ENCODE results near the gene KIF23. TPM values are rescaled to one million over a fixed set of nuclear protein-coding genes. Genes with fewer than 3 reads are reported as not detected.

Gene KIF23
- total RNA-seq, 1 experiment from 2014 or later: 83.7 TPM

DNA sequence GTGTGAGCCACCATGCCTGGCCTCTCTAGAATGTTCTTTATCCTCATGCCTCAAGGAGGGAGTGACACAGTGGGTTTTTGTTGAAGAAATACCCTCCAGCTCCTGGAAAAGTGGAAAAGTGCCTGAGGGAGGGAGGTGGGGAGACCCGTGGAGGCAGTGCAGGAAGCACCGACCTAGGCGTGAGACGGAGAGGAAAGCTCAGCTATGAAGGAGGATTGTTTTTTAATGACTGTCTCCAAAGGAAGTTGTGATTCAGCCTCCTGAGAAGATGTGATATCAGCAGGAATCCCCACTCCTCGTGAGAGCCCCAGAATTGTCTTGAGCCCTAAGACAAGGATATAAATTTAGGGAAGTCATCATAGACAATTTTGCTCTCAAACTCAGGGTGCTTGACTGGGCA, 60.1 kb downstream of the KIF23 start:
- no peaks in the 10 kb centered on the region for H3K4me1 ChIP-seq (ENCODE audit: control insufficient read depth in 1 of 2, insufficient read depth in 2 of 2, low read length in 2 of 2)
- no peak overlapping the region for H3K27ac ChIP-seq (ENCODE audit: low read depth, low read length)
- RAD21 ChIA-PET (ENCODE audit: low non-redundant PET in 1 of 2, low total read pairs in 2 of 2, uncharacterized antibody in 2 of 2, unreplicated experiment in 2 of 2): no interaction called here
- POLR2A ChIA-PET: no interaction called here
- CTCF ChIA-PET: interaction anchor here (1.0 kb wide), 1 partner anchor 11 kb away, joined by 4 read pairs; no protein-coding TSS in a partner anchor
- H3K79me2 ChIP-seq (ENCODE audit: insufficient read depth, low read length): no peaks in the 10 kb centered on the region
- H4K20me1 ChIP-seq (ENCODE audit: insufficient read depth): no peaks in the 10 kb centered on the region
- H3K9me2 ChIP-seq (ENCODE audit: insufficient read depth): no peaks in the 10 kb centered on the region
- no peak overlapping the region for H2AFZ ChIP-seq (ENCODE audit: low read depth, low read length, poor library complexity, severe bottlenecking)
- DNase-seq (ENCODE audit: low read depth, low spot score): no peak
- BruUV-seq (replicated peaks): no TSS peak
- no peaks in the 10 kb centered on the region for H3K27me3 ChIP-seq (ENCODE audit: insufficient read depth, low read length)
- H3K9me3 ChIP-seq (ENCODE audit: control insufficient read depth in 1 of 2, insufficient read depth in 1 of 2, low read depth in 1 of 2, low read length in 2 of 2): no peaks in the 10 kb centered on the region
- no peak for TF ChIP-seq ELF1 (IDR thresholded peaks at IDR 0.05; ENCODE audit: borderline replicate concordance, low read depth)
- no peak overlapping the region for H3K9ac ChIP-seq (ENCODE audit: low read length)
- intact Hi-C loops (cut with micrococcal nuclease): no loop called here
- H3K4me3 ChIP-seq (replicated peaks in 1 of 2; ENCODE audit: low read depth in 1 of 2, low read length in 2 of 2): no peak overlapping the region
- no peaks in the 10 kb centered on the region for H3K36me3 ChIP-seq (ENCODE audit: control insufficient read depth in 1 of 2, insufficient read depth in 2 of 2, low read length in 2 of 2)
- ATAC-seq: no peak
- H3K4me2 ChIP-seq (ENCODE audit: low read length): no peak overlapping the region

DNA sequence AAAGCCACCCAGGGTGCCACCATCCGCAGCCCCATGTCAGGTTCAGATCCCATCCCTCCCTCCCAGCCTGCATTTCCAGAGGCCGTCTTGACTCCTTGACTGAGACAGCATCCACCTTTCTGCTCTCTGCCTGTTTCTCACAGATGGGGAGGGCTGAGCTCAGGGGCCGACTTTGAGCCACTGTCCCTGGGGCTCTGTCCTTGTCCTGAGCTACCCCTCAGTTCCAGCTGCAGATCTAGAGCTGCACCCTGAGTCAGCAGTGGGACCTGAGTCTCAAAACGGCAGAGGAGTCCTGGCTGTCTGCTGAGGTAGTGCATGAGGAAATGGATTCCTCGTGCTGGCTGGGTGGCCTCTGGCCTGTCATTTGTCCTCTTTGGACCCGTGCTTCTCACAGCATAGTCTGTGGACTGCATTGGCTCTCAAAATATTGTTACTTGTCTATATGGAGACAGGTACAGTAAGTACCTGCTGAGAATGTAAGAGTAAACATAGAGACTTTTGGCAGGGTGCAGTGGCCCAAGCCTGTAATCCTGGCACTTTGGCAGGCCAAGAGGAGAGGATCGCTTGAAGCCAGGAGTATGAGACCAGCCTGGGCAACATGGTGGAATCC, 60.8 kb downstream of the KIF23 start:
- H2AFZ ChIP-seq (ENCODE audit: low read depth, low read length, poor library complexity, severe bottlenecking): no peak overlapping the region
- H4K20me1 ChIP-seq (ENCODE audit: insufficient read depth): no peaks in the 10 kb centered on the region
- intact Hi-C loops (cut with micrococcal nuclease): loop anchor here (1.0 to 5.0 kb wide), 5 partner anchors 102 to 1012 kb away; no protein-coding TSS in a partner anchor
- no peaks in the 10 kb centered on the region for H3K79me2 ChIP-seq (ENCODE audit: insufficient read depth, low read length)
- DNase-seq (ENCODE audit: low read depth, low spot score): no peak
- H3K36me3 ChIP-seq (ENCODE audit: control insufficient read depth in 1 of 2, insufficient read depth in 2 of 2, low read length in 2 of 2): no peaks in the 10 kb centered on the region
- H3K27ac ChIP-seq (ENCODE audit: low read depth, low read length): no peak overlapping the region
- H3K9ac ChIP-seq (ENCODE audit: low read length): no peak overlapping the region
- CTCF ChIA-PET: no interaction called here
- H3K4me3 ChIP-seq (replicated peaks in 1 of 2; ENCODE audit: low read depth in 1 of 2, low read length in 2 of 2): no peak overlapping the region
- RAD21 ChIA-PET (ENCODE audit: low non-redundant PET in 1 of 2, low total read pairs in 2 of 2, uncharacterized antibody in 2 of 2, unreplicated experiment in 2 of 2): no interaction called here
- 0 out of 2 replicates have a peak, but pooled peaks have one; percentile 43 for ATAC-seq
- H3K4me1 ChIP-seq (ENCODE audit: control insufficient read depth in 1 of 2, insufficient read depth in 2 of 2, low read length in 2 of 2): no peaks in the 10 kb centered on the region
- H3K4me2 ChIP-seq (ENCODE audit: low read length): no peak overlapping the region
- POLR2A ChIA-PET: no interaction called here
- no peaks in the 10 kb centered on the region for H3K9me2 ChIP-seq (ENCODE audit: insufficient read depth)
- TF ChIP-seq SIN3A (IDR thresholded peaks at IDR 0.05; ENCODE audit: low read depth) (no peak), TCF7L2 (IDR thresholded peaks at IDR 0.05; ENCODE audit: borderline replicate concordance, extremely low read depth, insufficient read depth, insufficient read length) (no peak), FOSL1 (IDR thresholded peaks at IDR 0.05; ENCODE audit: low read depth) (no peak), CEBPB (IDR thresholded peaks at IDR 0.05; ENCODE audit: low read depth) (no peak), EGR1 (IDR thresholded peaks at IDR 0.05; ENCODE audit: low read depth) (no peak), EZH2phosphoT487 (IDR thresholded peaks at IDR 0.05; ENCODE audit: borderline replicate concordance) (no peak)
- TF ChIP-seq, protein P1, sequence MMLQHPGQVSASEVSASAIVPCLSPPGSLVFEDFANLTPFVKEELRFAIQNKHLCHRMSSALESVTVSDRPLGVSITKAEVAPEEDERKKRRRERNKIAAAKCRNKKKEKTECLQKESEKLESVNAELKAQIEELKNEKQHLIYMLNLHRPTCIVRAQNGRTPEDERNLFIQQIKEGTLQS (IDR thresholded peaks at IDR 0.05): no peak
- TF ChIP-seq, protein P2, sequence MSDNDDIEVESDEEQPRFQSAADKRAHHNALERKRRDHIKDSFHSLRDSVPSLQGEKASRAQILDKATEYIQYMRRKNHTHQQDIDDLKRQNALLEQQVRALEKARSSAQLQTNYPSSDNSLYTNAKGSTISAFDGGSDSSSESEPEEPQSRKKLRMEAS (IDR thresholded peaks at IDR 0.05): no peak
- TF ChIP-seq, protein P3, sequence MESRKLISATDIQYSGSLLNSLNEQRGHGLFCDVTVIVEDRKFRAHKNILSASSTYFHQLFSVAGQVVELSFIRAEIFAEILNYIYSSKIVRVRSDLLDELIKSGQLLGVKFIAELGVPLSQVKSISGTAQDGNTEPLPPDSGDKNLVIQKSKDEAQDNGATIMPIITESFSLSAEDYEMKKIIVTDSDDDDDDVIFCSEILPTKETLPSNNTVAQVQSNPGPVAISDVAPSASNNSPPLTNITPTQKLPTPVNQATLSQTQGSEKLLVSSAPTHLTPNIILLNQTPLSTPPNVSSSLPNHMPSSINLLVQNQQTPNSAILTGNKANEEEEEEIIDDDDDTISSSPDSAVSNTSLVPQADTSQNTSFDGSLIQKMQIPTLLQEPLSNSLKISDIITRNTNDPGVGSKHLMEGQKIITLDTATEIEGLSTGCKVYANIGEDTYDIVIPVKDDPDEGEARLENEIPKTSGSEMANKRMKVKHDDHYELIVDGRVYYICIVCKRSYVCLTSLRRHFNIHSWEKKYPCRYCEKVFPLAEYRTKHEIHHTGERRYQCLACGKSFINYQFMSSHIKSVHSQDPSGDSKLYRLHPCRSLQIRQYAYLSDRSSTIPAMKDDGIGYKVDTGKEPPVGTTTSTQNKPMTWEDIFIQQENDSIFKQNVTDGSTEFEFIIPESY (IDR thresholded peaks at IDR 0.05; ENCODE audit: extremely low read depth, insufficient replicate concordance, low read length): no peak
- TF ChIP-seq, protein P4, sequence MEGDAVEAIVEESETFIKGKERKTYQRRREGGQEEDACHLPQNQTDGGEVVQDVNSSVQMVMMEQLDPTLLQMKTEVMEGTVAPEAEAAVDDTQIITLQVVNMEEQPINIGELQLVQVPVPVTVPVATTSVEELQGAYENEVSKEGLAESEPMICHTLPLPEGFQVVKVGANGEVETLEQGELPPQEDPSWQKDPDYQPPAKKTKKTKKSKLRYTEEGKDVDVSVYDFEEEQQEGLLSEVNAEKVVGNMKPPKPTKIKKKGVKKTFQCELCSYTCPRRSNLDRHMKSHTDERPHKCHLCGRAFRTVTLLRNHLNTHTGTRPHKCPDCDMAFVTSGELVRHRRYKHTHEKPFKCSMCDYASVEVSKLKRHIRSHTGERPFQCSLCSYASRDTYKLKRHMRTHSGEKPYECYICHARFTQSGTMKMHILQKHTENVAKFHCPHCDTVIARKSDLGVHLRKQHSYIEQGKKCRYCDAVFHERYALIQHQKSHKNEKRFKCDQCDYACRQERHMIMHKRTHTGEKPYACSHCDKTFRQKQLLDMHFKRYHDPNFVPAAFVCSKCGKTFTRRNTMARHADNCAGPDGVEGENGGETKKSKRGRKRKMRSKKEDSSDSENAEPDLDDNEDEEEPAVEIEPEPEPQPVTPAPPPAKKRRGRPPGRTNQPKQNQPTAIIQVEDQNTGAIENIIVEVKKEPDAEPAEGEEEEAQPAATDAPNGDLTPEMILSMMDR (IDR thresholded peaks at IDR 0.05 in 2 of 3, conservative IDR thresholded peaks at IDR 0.05 in 1 of 3; ENCODE audit: borderline replicate concordance in 1 of 3, insufficient read depth in 1 of 3, low read depth in 2 of 3, low read length in 2 of 3): no peak; a peak in 1 of 6 replicates
- no peaks in the 10 kb centered on the region for H3K27me3 ChIP-seq (ENCODE audit: insufficient read depth, low read length)
- H3K9me3 ChIP-seq (ENCODE audit: control insufficient read depth in 1 of 2, insufficient read depth in 1 of 2, low read depth in 1 of 2, low read length in 2 of 2): no peaks in the 10 kb centered on the region
- BruUV-seq (replicated peaks): no TSS peak

Data from HCT116 (cell line).